NCI-H146 (cell line): ENCODE data around the gene VWA3B.
"Not testable (repeated sequence)": the region's sequence is repeated elsewhere in the genome, so short reads cannot be mapped to it uniquely, and the experiment has no call there.

Experiments used
- DNase-seq: peaks from one replicate; lab custom pipeline; 2025; lab: John Stamatoyannopoulos, UW

VWA3B gene

DNA sequence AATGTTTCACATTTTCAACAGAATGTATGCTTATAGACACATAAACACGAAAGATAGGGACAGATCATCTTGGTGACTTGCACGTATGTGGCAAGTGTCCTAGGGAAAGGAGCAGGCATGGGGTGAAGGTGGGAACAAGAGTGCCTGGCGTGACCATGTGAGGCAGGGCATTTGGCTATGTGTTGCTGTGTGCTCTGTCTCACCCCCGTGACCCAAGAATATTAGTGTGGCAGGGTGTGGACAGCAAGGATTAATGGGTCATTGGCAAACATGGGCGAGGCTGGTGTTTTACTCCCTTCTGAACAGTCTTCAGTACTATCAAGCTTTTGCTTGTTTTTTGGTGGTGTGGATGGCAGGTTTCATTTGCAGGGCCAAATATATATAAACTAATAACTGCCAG is 1.3 kb upstream of the VWA3B start:
- DNase-seq = no peak

GRCh38 chr2:98087447-98088020 is 567 bp downstream of the VWA3B start:
- DNase-seq = no peak

DNA sequence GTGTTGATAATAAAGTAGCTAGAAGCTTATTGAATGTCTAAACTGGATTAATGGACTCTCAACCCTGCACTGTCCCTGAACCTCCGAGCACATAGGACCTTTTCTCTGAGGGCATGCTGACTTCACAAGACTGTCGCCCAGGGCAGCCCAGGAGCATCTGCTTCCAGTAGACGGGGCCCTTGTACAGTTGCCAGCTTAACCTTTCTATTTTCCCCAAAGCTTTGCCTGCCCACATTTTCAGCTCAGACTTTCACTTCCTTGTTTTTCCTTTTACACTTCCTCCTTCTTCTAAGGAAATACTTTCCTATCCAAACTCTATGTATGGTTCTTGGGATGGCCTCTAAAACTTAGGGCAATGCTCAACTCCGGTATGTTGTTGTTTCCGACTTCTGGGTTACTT is 1.3 kb downstream of the VWA3B start:
- DNase-seq = no peak

GRCh38 chr2:98089941-98090340 is 3.0 kb downstream of the VWA3B start:
- no peak for DNase-seq

DNA sequence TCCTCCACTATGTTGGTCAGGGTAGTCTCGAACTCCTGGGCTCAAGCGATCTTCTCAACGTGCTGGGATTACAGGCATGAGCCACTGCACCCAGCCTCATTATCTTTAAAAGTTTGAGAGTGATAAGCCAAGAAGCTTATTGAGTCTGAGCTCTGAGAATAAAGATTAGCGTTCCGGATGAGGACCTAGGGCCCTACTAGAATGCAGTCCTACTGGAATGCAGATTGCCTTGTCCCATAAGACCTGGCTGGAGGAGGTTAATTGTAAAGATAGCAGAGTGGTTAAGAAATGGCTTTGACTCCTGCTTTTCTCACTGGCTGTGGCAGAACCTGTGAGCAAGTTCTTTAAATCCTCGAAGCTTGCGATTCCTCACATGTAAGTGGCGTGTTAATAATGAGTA is 4.0 kb downstream of the VWA3B start:
- no peak for DNase-seq

- DNase-seq = no peak
Observed at GRCh38 chr2:98091738-98092137, 4.8 kb downstream of the VWA3B start.

GRCh38 chr2:98093146-98093545 is 6.2 kb downstream of the VWA3B start:
- no peak for DNase-seq

GRCh38 chr2:98093611-98094010 is 6.6 kb downstream of the VWA3B start:
- no peak for DNase-seq

DNA sequence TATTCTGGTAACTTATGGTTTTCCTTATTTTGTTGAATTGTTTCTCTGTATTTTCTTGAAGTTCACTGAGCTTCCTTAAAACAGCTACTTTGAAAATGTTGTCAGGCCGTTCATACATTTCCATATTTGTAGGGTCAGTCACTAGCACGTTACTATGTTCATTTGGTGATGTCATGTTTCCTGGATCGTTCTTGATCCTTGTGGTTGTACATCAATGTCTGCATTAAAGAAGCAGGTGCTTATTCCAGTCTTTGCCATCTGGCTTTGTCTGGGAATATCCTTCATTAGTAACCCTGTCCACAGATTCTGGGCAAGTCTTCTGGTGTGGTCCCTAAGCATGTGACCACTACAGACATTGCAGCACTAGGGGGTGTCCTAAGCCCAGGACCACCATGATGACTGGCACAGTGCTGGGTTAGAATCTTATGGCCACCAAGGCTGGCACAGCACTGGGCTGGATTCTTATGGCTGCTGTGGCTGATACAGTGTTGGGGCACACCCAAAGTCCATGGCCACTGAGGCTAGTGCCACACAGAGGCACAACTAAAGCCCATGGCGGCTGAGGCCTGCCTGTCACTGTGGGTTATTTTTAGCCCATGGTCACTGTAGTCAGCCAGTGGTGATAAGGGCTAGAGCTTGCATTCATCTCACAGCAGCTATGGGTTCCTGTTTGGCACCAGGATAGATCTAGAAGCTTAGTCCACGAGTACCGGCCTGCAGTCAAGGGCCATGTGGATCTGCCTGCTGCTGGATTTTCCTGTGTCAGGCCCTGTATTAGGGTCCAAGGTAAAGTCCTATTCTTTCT is 13.2 kb downstream of the VWA3B start:
- DNase-seq = no peak

GRCh38 chr2:98102315-98102714 is 15.3 kb downstream of the VWA3B start:
- DNase-seq = not testable (repeated sequence)

DNA sequence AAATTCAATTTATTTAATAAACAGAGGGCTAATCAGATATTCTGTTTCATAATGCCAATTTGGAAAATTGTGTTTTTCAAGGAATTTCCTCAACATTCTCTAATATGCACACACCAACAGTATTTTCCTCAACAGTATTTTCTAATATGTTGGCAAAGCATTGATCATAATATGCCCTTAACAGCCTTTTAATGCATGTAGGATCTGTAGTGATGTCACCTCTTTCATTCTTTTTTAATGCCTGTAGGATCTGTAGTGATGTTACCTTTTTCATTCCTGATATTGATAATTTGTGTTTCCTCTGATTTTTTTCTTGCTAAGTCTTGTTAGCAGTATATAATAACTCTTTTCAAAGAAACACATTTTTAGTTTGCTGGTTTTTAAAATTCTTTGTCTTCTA is 15.9 kb downstream of the VWA3B start:
- DNase-seq = no peak

GRCh38 chr2:98108110-98108509 is 21.1 kb downstream of the VWA3B start:
- DNase-seq = no peak

- DNase-seq = no peak
Observed at GRCh38 chr2:98110741-98111140, 23.8 kb downstream of the VWA3B start.

GRCh38 chr2:98114643-98115330 is 27.8 kb downstream of the VWA3B start:
- peak; percentile 19 for DNase-seq

DNA sequence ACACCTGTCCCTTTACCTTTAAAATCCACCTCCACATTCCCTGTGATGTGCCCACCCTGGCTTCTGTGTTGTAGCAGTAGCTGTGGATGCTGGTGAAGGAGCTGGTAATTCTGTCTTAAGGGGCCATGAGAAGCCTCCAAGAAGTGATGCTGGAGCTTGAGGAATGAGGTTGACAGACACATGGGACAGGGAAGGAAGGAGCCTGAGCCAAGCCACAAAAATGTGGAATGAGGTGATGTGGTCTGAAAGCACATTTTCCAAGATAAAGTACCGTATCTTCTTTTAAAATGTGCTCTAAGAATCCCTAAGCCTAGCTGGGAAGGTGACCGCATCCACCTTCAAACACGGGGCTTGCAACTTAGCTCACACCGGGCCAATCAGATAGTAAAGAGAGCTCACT is 31.2 kb downstream of the VWA3B start:
- DNase-seq = no peak

- no peak for DNase-seq
Observed at GRCh38 chr2:98118852-98119251, 31.9 kb downstream of the VWA3B start.

DNA sequence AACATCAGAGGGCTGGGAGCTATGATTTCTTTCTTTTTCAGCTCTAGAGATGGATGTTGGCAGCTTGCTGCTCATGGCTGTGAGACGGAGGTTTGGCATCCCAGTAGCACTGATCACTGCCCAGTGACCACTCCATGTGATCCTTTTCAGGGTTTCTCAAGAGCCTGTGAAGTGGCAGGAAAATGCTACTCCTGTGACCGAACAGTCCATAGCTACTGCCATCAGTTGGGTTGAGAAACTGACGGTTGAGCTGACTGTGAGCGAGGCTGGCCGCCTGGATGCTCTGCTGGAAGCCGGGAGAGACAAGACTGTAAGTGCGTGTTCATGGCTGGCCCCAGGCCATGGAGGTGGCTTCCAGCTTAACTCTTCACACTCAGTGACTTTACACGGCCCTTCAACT is 34.2 kb downstream of the VWA3B start:
- DNase-seq = no peak

- no peak for DNase-seq
Observed at GRCh38 chr2:98122524-98122923, 35.6 kb downstream of the VWA3B start.

DNA sequence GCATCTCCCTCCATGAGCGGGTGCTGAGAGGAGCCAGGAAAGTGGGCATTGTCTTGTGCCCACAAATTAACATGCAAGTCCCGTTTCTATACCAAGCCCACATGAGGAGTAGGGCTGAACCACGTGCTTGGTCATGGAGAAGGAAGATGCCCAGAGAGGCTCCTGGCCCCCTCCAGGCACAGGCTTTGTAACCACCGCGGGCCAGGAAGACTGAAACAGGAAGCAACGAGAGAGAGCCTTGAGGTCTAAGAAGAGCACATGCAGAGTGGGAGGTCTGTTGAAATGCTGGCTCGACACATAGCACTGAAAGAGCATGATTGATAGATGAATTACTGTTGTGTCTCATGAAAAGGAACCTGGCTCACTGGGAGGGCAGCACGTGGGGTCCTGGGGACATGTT is 36.3 kb downstream of the VWA3B start:
- DNase-seq = no peak

- DNase-seq = no peak
Observed at GRCh38 chr2:98126061-98126460, 39.1 kb downstream of the VWA3B start.

DNA sequence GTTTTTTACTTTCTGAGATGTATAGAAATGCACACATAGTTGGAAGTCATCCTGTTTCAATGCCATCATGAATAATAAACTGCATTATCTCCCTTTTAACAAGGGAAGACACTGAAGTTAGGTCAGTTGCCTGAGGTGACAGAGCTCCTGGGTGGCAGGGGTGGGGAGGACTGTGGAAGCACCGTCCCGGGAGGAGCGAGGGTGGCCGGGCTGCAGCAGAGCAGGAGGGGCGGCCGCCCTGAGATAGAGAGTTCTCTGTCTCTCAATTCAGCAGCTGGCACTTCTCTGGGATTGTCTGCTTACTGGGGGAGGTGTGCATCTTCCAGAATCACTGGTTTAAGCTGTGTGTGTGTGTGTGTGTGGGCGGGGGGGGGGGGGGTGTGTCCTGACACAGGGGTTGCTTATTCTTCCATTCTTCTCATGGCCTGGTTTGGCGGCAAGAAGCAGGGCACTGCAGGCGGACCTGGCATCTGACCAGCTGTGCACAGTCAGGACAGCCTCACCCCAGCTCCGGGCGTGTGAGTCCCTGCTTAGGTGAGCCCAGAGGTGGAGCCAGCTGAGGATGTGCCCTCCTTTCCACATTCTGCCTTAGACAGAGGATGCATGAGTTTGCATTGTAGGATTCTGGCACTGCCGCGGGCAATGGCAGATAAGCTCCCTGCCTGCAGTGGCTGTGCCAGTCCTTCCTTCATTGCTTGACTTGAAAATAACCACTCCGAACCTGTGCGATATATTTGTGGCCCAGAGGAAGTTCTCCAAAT is 40.4 kb downstream of the VWA3B start:
- no peak for DNase-seq

GRCh38 chr2:98128556-98129109 is 41.7 kb downstream of the VWA3B start:
- DNase-seq = no peak
